ENCODE data around the gene NFU1. TPM values are rescaled to one million over a fixed set of nuclear protein-coding genes. Genes with fewer than 3 reads are reported as not detected.

Gene NFU1
- total RNA-seq, 2 experiments from 2014 or later = 15.4 to 30.5 TPM

GRCh38 chr2:69375494-69376353 is 61.5 kb downstream of the NFU1 start:
- H3K36me3 ChIP-seq (ENCODE audit: insufficient read depth, low read length) = peaks cover 34% of the 10 kb centered on the region
- no peaks in the 10 kb centered on the region for H3K4me1 ChIP-seq (ENCODE audit: insufficient read depth, low read length, poor library complexity, severe bottlenecking)
- peaks cover 4% of the 10 kb centered on the region; the same call in 1 of the 2 replicates for H4K20me1 ChIP-seq (ENCODE audit: insufficient read depth, low read length)
- no peaks in the 10 kb centered on the region for H3K9me2 ChIP-seq (ENCODE audit: insufficient read depth, low read length)
- peaks cover 54% of the 10 kb centered on the region for H3K79me2 ChIP-seq (ENCODE audit: insufficient read depth, low read depth, low read length)
- no peak overlapping the region for H3K4me2 ChIP-seq (ENCODE audit: low read length)
- CTCF ChIA-PET (ENCODE audit: unreplicated experiment) = interaction anchor here (0.6 kb wide), 1 partner anchor 43 kb away, joined by 3 read pairs; no protein-coding TSS in a partner anchor
- no peak overlapping the region for H3K27ac ChIP-seq (ENCODE audit: low read depth, low read length, poor library complexity, severe bottlenecking)
- H3K4me3 ChIP-seq (ENCODE audit: low read depth, low read length, poor library complexity, severe bottlenecking) = no peak overlapping the region
- POLR2A ChIA-PET = interaction anchor here (0.7 to 2.2 kb wide), 2 partner anchors 8 to 11 kb away, joined by 3 to 8 read pairs; no protein-coding TSS in a partner anchor
- H2AFZ ChIP-seq (ENCODE audit: low read length) = no peak overlapping the region
- H3K9me3 ChIP-seq (ENCODE audit: low read length) = no peaks in the 10 kb centered on the region
- peak; percentile 38 for DNase-seq (ENCODE audit: low spot score)
- TF ChIP-seq EZH2phosphoT487 (IDR thresholded peaks at IDR 0.05; ENCODE audit: borderline replicate concordance, low read depth, low read length) = no peak
- TF ChIP-seq CTCF (conservative IDR thresholded peaks at IDR 0.05; ENCODE audit: low read length) = peak; percentile 80
- intact Hi-C loops (cut with micrococcal nuclease; ENCODE audit: unreplicated experiment) = loop anchor here (5.0 kb wide), 1 partner anchor 192 kb away; no protein-coding TSS in a partner anchor
- BruUV-seq (replicated peaks) = no TSS peak

GRCh38 chr2:69372767-69373166 is 64.5 kb downstream of the NFU1 start:
- Histone ChIP-seq H2AFZ (ENCODE audit: low read length) (no peak overlapping the region), H3K4me3 (ENCODE audit: low read depth, low read length, poor library complexity, severe bottlenecking) (no peak overlapping the region), H3K27ac (ENCODE audit: low read depth, low read length, poor library complexity, severe bottlenecking) (no peak overlapping the region), H3K4me1 (ENCODE audit: insufficient read depth, low read length, poor library complexity, severe bottlenecking) (no peaks in the 10 kb centered on the region), H3K4me2 (ENCODE audit: low read length) (no peak overlapping the region), H4K20me1 (ENCODE audit: insufficient read depth, low read length) (no peaks in the 10 kb centered on the region), H3K9me2 (ENCODE audit: insufficient read depth, low read length) (no peaks in the 10 kb centered on the region), H3K79me2 (ENCODE audit: insufficient read depth, low read depth, low read length) (peaks cover 33% of the 10 kb centered on the region), H3K9me3 (ENCODE audit: low read length) (no peaks in the 10 kb centered on the region), H3K36me3 (ENCODE audit: insufficient read depth, low read length) (peaks cover 62% of the 10 kb centered on the region)
- BruUV-seq (replicated peaks) = no TSS peak
- DNase-seq (ENCODE audit: low spot score) = no peak
- TF ChIP-seq EZH2phosphoT487 (IDR thresholded peaks at IDR 0.05; ENCODE audit: borderline replicate concordance, low read depth, low read length) = no peak
- TF ChIP-seq CTCF (conservative IDR thresholded peaks at IDR 0.05; ENCODE audit: low read length) = no peak
- CTCF ChIA-PET (ENCODE audit: unreplicated experiment) = no interaction called here
- intact Hi-C loops (cut with micrococcal nuclease; ENCODE audit: unreplicated experiment) = no loop called here
- POLR2A ChIA-PET = interaction anchor here (0.6 to 0.7 kb wide), 2 partner anchors 29 to 633 kb away, joined by 4 to 6 read pairs; no protein-coding TSS in a partner anchor

- peaks cover 11% of the 10 kb centered on the region for H3K79me2 ChIP-seq (ENCODE audit: insufficient read depth, low read depth, low read length)
- intact Hi-C loops (cut with micrococcal nuclease; ENCODE audit: unreplicated experiment) = no loop called here
- BruUV-seq (replicated peaks) = no TSS peak
- H3K4me2 ChIP-seq (ENCODE audit: low read length) = no peak overlapping the region
- peaks cover 79% of the 10 kb centered on the region for H3K36me3 ChIP-seq (ENCODE audit: insufficient read depth, low read length)
- H4K20me1 ChIP-seq (ENCODE audit: insufficient read depth, low read length) = no peaks in the 10 kb centered on the region
- POLR2A ChIA-PET = interaction anchor here (0.5 to 0.7 kb wide), 2 partner anchors 63 to 544 kb away, joined by 3 to 6 read pairs; no protein-coding TSS in a partner anchor
- no peaks in the 10 kb centered on the region for H3K9me3 ChIP-seq (ENCODE audit: low read length)
- no peaks in the 10 kb centered on the region for H3K4me1 ChIP-seq (ENCODE audit: insufficient read depth, low read length, poor library complexity, severe bottlenecking)
- TF ChIP-seq EZH2phosphoT487 (IDR thresholded peaks at IDR 0.05; ENCODE audit: borderline replicate concordance, low read depth, low read length) (no peak), CTCF (conservative IDR thresholded peaks at IDR 0.05; ENCODE audit: low read length) (no peak)
- no peak overlapping the region for H2AFZ ChIP-seq (ENCODE audit: low read length)
- CTCF ChIA-PET (ENCODE audit: unreplicated experiment) = no interaction called here
- no peak overlapping the region for H3K4me3 ChIP-seq (ENCODE audit: low read depth, low read length, poor library complexity, severe bottlenecking)
- DNase-seq (ENCODE audit: low spot score) = no peak
- no peak overlapping the region for H3K27ac ChIP-seq (ENCODE audit: low read depth, low read length, poor library complexity, severe bottlenecking)
- no peaks in the 10 kb centered on the region for H3K9me2 ChIP-seq (ENCODE audit: insufficient read depth, low read length)
These were observed 67.4 kb downstream of the NFU1 start for GRCh38 chr2:69369802-69370201.

All from OCI-LY7 (cell line).